Smooth muscle cell of the umbilical artery (primary cell): ENCODE results near the gene LRFN2. TPM values are rescaled to one million over a fixed set of nuclear protein-coding genes. Genes with fewer than 3 reads are reported as not detected.

ENCODE experiments used
- total RNA-seq: library from RNA; depleted of rRNA; stranded (reverse); fragments of >200 nt; gene quantifications from 2 replicates; pipeline ENCODE4 v1.2.3, GENCODE V29; 2014

LRFN2 gene
- not detected in 2 replicates for total RNA-seq

GRCh38 chr6:40587240-40588069 lies at the start of gene LRFN2:
Gene LRFN2 (minus strand): TSS chr6:40587364.

